Measurements from ENCODE around the gene SERTAD1.

Gene SERTAD1

DNA sequence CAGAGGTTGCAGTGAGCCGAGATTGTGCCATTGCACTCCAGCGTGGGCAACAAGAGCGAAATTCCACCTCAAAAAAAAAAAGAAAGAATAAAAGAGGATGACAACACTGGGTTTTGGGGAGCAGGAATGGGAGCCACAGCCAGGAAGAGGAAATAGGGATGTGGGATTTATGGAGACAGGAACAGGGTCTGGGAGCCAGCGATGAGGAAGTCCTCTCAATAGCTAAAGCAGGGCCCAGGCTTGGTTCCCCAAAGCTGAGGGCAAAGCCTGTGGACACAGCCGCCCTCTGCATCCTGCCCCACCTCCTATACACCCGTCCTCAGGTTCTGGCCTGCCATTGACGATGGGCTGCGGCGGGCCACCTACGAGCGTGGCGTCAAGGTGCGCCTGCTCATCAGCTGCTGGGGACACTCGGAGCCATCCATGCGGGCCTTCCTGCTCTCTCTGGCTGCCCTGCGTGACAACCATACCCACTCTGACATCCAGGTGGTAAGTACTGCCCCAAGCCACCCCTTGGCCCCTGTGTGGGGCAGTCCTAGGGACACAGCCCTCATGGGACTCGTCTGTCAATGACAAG, 49.4 kb downstream of the SERTAD1 start:
- DNase-seq (ENCODE audit: low read depth): no peak
- no peak overlapping the region for H3K4me3 ChIP-seq (ENCODE audit: low read depth, low read length)

DNA sequence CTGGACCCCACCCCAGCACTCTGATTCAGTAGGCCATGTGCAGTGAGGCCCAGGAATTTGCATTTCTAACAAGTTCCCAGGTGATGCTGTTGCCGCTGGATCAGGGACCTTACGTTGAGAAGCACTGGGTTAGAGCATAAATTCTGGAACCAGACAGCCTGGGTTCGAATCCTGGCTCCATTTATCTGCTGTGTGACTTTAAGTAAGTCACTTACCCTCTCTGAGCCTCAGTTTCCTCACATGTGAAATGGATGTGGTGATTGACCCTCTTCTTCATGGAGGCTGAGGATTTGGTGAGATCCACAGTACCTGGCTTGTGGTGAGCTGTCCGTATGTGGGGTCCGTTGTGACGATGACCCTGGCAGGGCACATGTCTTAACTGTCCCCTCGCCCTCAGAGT, 51.7 kb downstream of the SERTAD1 start:
- no peak for DNase-seq (ENCODE audit: low read depth)
- no peak overlapping the region for H3K4me3 ChIP-seq (ENCODE audit: low read depth, low read length)
- TF ChIP-seq CTCF (IDR thresholded peaks at IDR 0.05; ENCODE audit: insufficient read depth, low read depth, low read length, missing control alignments): no peak

More for the DNA sequence above, 49.4 kb downstream of the SERTAD1 start:
- no peak for TF ChIP-seq CTCF (IDR thresholded peaks at IDR 0.05; ENCODE audit: insufficient read depth, low read depth, low read length, missing control alignments)

DNA sequence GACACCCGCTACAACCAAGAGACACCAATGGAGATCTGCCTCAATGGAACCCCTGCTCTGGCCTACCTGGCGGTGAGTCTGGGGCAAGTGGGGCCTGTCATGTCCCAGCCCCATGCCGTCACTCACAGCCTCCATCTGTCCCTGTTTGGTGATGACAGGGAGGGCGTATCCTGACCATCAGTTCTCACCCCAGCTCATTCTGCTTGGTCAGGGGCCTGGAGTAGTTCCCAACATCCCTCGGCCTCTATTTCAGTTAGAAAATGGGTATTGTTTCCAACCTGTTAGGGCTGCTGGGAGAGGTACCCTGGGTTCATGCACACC, 54.0 kb downstream of the SERTAD1 start:
- no peak for TF ChIP-seq CTCF (IDR thresholded peaks at IDR 0.05; ENCODE audit: insufficient read depth, low read depth, low read length, missing control alignments)
- no peak overlapping the region for H3K4me3 ChIP-seq (ENCODE audit: low read depth, low read length)
- no peak for DNase-seq (ENCODE audit: low read depth)

Data from GM12865 (cell line).